ENCODE data around the gene CORO2B. TPM values are rescaled to one million over a fixed set of nuclear protein-coding genes. Genes with fewer than 3 reads are reported as not detected.

CORO2B gene
- polyA plus RNA-seq, 5 donors = 18.4 to 27.1 (median 20.1) TPM

DNA sequence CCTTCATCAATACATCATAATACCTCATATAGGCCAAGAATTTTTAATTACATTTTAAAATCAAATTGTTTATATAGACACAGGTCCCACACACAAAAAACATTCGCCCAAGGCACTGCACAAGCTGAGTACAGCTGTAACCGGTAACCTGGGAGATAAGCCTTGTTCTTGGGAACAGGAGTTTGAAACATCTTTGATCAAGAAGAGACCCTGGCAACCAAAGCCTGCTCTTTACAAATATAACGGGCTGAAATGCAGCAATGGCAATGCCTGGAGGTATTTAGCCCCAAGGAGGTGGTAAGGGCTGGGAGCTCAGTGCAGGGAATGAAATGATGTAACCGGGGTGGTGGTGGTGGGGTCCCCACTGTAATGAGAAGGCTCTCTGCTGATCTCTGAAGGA is 7.2 kb upstream of the CORO2B start:
- no peak for DNase-seq

- no peak for DNase-seq
Observed at GRCh38 chr15:68572309-68572708, 6.5 kb upstream of the CORO2B start.

DNA sequence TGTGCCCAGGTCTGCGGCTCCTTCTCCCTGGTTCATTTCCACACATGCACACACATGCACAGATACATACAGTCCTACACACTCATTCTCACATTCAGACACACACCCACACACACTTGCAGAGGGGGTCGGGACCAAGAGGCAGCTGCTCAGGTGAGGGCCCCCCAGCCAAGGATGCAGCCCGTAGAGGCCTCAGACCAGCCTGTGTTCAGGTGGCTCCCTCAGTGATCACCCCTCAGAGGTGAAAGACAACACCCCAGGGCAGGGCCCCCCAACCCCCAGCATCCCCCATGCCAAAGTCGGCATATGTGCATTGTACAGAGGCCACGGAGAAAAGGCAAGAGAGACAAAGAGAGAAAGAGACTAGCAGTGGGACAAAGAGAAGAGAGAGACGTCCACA is 5.9 kb upstream of the CORO2B start:
- no peak for DNase-seq

- DNase-seq = no peak
Observed at GRCh38 chr15:68574046-68574445, 4.7 kb upstream of the CORO2B start.

GRCh38 chr15:68574629-68575028 is 4.2 kb upstream of the CORO2B start:
- no peak for DNase-seq

DNA sequence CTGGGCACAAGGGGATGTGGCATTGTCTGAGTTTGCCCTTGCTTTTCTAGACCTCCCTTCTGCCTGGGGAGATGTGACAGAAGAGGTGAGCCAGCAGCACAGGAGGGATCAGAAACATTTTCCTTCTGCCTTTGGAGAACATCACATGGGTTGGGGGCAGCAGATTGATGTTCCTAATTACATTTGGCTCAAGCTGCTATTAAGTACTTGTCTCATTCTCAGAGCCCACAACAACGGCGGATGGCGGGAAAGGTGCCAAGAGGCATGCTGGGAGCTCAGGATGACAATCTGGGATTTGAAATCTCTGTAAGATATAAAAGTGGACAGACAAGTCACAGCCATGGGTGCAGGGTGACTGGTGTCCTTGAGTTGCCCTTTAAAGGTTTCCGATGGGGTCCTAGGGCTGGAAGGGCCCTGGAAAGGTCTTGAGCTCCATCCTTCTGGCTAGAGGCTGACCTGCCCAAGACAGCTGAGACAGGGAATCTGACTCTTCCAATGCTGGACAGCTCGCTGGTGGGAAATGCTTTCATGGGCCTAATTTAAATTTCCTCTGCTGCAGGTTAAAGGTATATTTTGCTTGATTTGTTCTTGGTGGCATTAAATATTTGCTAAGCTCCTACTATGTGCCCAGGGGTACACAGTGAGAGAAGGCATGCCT is 2.4 kb upstream of the CORO2B start:
- no peak for DNase-seq

DNA sequence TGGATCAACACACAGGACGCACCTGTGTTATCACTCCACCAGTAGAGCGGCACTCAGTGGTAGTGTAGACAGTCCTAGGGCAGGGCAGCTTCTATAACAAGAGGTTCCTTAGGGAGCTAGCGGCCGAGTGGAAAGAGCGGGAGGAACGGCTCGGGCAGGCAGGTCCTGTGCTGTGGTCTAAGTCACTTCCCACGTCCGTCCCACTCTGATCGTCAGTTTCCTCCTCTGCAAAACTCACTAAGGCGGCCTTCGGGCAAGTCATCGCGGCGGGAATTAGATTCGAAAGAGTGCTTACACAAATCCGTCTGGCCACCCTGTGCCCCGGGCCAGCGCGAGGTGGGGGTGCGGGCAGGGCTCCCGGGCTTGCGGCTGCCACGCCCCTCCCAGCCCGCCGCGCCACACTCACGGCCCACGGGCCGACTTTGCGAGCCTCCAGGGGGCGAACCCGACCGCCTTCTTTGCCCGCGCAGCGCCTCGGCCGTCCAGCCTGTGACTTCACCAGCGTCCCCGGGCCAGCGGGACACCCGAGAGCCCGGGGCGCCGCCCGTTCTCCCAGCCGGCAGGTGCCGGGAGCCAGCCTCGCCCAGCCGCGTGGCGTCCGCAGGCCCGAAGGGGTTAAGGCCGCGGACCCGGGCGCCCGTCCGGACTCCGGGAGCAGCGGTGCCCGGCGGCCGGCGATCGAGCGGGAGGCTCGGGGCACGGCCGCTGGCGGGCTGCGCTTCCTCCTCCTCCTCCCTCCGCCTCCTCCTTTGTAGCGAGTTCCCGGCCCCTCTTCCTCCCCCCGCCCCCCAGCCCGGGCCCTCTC is 416 bp upstream of the CORO2B start:
- peak; percentile 74 to 76 for DNase-seq

GRCh38 chr15:68580026-68580882 is 1.5 kb downstream of the CORO2B start:
- no peak for DNase-seq

DNA sequence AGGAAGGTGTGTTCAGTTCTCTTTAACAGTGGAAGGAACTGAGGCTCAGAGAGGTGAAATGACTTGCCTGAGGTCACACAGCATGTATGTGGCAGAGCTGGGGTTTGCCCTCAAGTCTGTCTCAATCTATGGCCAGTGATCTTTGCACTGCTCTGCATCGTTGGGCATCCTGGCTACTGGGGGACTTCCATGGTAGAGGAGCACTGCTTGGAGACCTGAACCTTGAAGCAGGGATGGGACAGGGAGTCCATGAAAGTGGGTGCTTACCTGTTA is 2.0 kb downstream of the CORO2B start:
- DNase-seq = no peak

DNA sequence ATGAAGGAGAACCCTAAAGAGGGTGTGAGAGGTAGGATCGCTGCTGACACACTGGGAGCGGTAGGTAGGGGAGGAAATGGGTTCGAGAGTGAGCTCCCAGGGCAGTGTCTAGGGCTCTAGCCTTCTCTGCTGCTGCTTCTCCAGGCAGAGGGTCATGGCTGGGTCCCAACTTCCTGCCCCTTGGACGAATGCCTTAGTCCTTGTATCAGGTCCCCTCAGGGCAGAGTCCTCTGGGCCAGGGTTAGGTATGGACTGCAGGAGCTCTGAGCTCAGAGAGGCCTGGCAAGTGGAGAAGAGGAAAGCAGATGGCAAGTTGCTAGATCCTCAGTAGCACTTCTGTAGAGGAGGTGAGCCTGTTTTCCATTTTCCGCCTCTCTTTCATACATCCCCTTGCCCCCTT is 2.9 kb downstream of the CORO2B start:
- DNase-seq = no peak

- no peak for DNase-seq
Observed at GRCh38 chr15:68582236-68582635, 3.4 kb downstream of the CORO2B start.

- DNase-seq = no peak
Observed at GRCh38 chr15:68582864-68583263, 4.1 kb downstream of the CORO2B start.

DNA sequence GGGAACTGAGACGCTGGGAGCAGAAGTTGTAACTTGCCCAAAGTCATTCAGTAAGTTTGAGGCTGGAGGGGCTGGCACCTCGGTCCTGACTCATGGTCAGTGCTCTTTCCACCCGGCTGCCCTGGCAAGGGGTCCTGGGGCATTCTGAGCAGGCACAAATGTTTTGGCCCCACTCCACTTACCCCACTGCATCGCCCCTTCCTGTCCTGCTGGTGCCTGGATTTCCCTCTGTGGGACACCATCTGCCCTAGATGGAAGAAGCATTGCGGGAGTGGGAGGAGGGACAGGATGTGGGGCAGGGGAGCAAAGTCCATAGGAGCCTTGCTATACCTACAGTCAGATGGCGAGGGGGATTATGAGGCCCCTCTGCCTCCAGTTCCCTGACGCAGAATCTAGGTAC is 4.5 kb downstream of the CORO2B start:
- DNase-seq = no peak

- no peak for DNase-seq
Observed at GRCh38 chr15:68583936-68584755, 5.4 kb downstream of the CORO2B start.

GRCh38 chr15:68584756-68585573 is 6.2 kb downstream of the CORO2B start:
- no peak for DNase-seq

DNA sequence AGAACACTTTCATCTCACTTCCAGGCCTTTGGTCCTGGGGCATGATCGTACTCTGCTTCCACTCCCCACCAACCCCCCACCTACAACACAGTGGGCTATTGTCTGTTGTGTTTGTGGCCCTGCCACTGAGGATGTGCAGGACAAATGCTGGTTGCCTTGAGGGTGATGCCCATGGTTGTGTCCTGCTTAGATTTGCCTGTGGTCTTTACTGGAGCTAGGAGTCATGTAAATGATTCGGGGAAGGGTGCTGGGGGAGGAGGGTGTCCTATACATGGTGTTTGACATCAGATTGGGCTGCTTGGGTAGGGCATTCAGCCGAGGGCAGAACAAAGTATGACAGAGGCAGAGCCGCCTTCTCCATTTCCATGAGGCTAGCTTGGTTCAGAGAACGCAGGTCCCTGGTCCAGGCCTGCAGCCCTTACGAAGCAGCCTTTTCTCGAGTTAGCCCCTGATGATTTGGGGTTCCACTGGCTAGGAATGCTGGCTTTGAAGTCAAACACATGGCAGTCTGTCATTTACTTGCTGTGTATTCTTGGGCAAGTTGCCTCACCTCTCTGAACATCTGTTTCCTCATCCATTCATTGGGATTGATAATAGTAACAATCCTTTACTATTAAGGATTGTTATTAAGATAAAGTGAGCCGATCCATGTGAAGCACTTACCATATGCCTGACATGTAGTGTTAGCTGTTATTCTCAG is 6.9 kb downstream of the CORO2B start:
- DNase-seq = no peak

- DNase-seq = no peak
Observed at GRCh38 chr15:68586274-68586961, 7.6 kb downstream of the CORO2B start.

GRCh38 chr15:68587769-68588385 is 9.1 kb downstream of the CORO2B start:
- no peak for DNase-seq

DNA sequence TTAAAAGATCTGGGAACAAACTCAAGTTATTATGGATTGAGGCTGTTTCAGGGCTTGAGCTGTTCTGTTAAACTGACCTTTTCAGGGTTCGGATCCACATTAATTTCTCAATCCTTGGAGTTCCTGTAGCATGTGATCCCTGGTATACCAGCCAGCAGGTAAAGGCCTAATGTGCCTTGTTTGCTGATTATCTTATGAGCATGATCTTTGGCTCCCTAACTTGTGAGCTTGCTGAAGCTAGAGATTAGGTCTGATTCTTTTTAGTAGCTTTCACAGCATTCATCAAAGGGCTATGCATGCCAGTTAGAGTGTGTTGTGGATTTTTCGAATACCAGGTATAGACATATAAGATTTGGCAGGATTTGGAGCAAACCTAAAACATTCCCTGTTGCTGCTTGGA is 10.3 kb downstream of the CORO2B start:
- DNase-seq = no peak
